ENCODE measurements around the gene UFD1. TPM values are rescaled to one million over a fixed set of nuclear protein-coding genes. Genes with fewer than 3 reads are reported as not detected.

UFD1 gene
- total and polyA plus RNA-seq, 2 of the 13 experiments (the other 11 are each of a cell fraction or from before 2014, with no cell fraction given): 47.9 to 51.1 TPM

DNA sequence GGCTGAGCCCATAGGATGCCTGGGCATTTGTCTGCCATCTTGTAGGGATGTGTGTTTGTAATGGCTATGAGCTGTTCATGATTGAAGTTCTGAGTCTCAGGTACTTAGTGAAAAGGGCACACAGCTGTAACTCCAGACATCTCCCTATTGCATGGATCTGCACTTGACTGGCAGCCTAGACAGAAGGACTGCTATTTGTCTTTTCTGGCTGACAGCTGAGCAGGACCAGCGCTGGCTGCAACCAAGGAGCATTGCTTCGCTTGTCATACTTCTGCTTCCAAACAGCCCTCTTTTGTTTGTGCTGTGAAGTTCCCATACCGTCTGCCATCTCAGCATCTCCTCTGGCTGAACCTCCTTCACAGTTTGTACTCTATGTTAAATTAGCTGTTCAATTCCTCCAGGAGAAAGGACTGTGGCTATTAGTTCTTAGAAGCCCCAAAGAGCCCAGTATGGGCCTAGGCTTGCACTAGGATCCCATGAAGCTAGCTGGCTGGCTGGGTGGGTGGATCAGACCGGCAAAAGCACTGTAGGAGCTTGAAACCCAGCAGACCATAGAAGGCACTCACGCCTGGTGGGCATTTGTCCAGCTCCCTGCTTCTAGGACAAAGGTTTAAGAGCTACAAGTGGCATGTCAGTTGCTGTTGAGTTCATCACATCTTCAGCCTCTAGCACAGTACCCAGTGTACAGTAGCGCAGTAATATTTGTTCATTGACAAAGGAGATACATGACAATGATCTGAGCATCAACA lies 67.9 kb downstream of the UFD1 start (continued):
- TF ChIP-seq, protein P1, sequence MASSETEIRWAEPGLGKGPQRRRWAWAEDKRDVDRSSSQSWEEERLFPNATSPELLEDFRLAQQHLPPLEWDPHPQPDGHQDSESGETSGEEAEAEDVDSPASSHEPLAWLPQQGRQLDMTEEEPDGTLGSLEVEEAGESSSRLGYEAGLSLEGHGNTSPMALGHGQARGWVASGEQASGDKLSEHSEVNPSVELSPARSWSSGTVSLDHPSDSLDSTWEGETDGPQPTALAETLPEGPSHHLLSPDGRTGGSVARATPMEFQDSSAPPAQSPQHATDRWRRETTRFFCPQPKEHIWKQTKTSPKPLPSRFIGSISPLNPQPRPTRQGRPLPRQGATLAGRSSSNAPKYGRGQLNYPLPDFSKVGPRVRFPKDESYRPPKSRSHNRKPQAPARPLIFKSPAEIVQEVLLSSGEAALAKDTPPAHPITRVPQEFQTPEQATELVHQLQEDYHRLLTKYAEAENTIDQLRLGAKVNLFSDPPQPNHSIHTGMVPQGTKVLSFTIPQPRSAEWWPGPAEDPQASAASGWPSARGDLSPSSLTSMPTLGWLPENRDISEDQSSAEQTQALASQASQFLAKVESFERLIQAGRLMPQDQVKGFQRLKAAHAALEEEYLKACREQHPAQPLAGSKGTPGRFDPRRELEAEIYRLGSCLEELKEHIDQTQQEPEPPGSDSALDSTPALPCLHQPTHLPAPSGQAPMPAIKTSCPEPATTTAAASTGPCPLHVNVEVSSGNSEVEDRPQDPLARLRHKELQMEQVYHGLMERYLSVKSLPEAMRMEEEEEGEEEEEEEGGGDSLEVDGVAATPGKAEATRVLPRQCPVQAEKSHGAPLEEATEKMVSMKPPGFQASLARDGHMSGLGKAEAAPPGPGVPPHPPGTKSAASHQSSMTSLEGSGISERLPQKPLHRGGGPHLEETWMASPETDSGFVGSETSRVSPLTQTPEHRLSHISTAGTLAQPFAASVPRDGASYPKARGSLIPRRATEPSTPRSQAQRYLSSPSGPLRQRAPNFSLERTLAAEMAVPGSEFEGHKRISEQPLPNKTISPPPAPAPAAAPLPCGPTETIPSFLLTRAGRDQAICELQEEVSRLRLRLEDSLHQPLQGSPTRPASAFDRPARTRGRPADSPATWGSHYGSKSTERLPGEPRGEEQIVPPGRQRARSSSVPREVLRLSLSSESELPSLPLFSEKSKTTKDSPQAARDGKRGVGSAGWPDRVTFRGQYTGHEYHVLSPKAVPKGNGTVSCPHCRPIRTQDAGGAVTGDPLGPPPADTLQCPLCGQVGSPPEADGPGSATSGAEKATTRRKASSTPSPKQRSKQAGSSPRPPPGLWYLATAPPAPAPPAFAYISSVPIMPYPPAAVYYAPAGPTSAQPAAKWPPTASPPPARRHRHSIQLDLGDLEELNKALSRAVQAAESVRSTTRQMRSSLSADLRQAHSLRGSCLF (CRISPR knock-in tag; IDR thresholded peaks at IDR 0.05; ENCODE audit: borderline replicate concordance): no peak
- TF ChIP-seq, protein P2, sequence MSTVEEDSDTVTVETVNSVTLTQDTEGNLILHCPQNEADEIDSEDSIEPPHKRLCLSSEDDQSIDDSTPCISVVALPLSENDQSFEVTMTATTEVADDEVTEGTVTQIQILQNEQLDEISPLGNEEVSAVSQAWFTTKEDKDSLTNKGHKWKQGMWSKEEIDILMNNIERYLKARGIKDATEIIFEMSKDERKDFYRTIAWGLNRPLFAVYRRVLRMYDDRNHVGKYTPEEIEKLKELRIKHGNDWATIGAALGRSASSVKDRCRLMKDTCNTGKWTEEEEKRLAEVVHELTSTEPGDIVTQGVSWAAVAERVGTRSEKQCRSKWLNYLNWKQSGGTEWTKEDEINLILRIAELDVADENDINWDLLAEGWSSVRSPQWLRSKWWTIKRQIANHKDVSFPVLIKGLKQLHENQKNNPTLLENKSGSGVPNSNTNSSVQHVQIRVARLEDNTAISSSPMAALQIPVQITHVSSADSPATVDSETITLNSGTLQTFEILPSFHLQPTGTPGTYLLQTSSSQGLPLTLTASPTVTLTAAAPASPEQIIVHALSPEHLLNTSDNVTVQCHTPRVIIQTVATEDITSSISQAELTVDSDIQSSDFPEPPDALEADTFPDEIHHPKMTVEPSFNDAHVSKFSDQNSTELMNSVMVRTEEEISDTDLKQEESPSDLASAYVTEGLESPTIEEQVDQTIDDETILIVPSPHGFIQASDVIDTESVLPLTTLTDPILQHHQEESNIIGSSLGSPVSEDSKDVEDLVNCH (CRISPR knock-in tag; IDR thresholded peaks at IDR 0.05): no peak
- TF ChIP-seq SIN3A (IDR thresholded peaks at IDR 0.05; ENCODE audit: borderline replicate concordance, low read depth, low read length): no peak

All from HepG2 (cell line).